DMS53 treated with DMSO at 0.1 percent for 48 hours (cell line): ENCODE results near the gene GABRG3.

Source experiments
- DNase-seq: peaks from one replicate; lab custom pipeline; 2025; ENCODE audit not compliant: unreplicated experiment; lab: John Stamatoyannopoulos, UW

GABRG3 gene

GRCh38 chr15:27549746-27550145, 578.8 kb downstream of the GABRG3 start:
- DNase-seq, result no peak

- DNase-seq, result no peak
These were observed 579.7 kb downstream of the GABRG3 start for GRCh38 chr15:27550635-27551034.

- DNase-seq, result no peak
These were observed 590.8 kb downstream of the GABRG3 start for GRCh38 chr15:27561816-27562215.

GRCh38 chr15:27563765-27564370, 592.9 kb downstream of the GABRG3 start:
- DNase-seq, result no peak

- no peak for DNase-seq
These were observed 593.7 kb downstream of the GABRG3 start for GRCh38 chr15:27564656-27565055.

- no peak for DNase-seq
These were observed 599.8 kb downstream of the GABRG3 start for GRCh38 chr15:27570746-27571145.

GRCh38 chr15:27573805-27574485, 603.0 kb downstream of the GABRG3 start:
- no peak for DNase-seq

- no peak for DNase-seq
These were observed 603.6 kb downstream of the GABRG3 start for GRCh38 chr15:27574541-27575054.

GRCh38 chr15:27575521-27575920, 604.5 kb downstream of the GABRG3 start:
- no peak for DNase-seq

- DNase-seq, result no peak
These were observed 605.6 kb downstream of the GABRG3 start for GRCh38 chr15:27576576-27576975.

- no peak for DNase-seq
These were observed 608.8 kb downstream of the GABRG3 start for GRCh38 chr15:27579738-27580137.

GRCh38 chr15:27582726-27583410, 611.9 kb downstream of the GABRG3 start:
- DNase-seq, result no peak

GRCh38 chr15:27583651-27584050, 612.7 kb downstream of the GABRG3 start:
- DNase-seq, result no peak

- DNase-seq, result no peak
These were observed 614.2 kb downstream of the GABRG3 start for GRCh38 chr15:27585041-27585640.

- peak; percentile 37 for DNase-seq
These were observed 616.8 kb downstream of the GABRG3 start for GRCh38 chr15:27587810-27588209.

GRCh38 chr15:27589260-27589659, 618.3 kb downstream of the GABRG3 start:
- peak; percentile 63 for DNase-seq

- DNase-seq, result no peak
These were observed 618.8 kb downstream of the GABRG3 start for GRCh38 chr15:27589782-27590181.
